Measurements from ENCODE around the gene ZBED5. TPM values are rescaled to one million over a fixed set of nuclear protein-coding genes. Genes with fewer than 3 reads are reported as not detected.

The ZBED5 gene
- total and polyA plus RNA-seq, 9 of the 15 experiments (the other 6 are each of a cell fraction or from before 2014, with no cell fraction given) = 12.4 to 70.7 (median 26.8) TPM

GRCh38 chr11:10899121-10899830 lies 41.4 kb upstream of the ZBED5 start (continued):
- TF ChIP-seq, protein P1, sequence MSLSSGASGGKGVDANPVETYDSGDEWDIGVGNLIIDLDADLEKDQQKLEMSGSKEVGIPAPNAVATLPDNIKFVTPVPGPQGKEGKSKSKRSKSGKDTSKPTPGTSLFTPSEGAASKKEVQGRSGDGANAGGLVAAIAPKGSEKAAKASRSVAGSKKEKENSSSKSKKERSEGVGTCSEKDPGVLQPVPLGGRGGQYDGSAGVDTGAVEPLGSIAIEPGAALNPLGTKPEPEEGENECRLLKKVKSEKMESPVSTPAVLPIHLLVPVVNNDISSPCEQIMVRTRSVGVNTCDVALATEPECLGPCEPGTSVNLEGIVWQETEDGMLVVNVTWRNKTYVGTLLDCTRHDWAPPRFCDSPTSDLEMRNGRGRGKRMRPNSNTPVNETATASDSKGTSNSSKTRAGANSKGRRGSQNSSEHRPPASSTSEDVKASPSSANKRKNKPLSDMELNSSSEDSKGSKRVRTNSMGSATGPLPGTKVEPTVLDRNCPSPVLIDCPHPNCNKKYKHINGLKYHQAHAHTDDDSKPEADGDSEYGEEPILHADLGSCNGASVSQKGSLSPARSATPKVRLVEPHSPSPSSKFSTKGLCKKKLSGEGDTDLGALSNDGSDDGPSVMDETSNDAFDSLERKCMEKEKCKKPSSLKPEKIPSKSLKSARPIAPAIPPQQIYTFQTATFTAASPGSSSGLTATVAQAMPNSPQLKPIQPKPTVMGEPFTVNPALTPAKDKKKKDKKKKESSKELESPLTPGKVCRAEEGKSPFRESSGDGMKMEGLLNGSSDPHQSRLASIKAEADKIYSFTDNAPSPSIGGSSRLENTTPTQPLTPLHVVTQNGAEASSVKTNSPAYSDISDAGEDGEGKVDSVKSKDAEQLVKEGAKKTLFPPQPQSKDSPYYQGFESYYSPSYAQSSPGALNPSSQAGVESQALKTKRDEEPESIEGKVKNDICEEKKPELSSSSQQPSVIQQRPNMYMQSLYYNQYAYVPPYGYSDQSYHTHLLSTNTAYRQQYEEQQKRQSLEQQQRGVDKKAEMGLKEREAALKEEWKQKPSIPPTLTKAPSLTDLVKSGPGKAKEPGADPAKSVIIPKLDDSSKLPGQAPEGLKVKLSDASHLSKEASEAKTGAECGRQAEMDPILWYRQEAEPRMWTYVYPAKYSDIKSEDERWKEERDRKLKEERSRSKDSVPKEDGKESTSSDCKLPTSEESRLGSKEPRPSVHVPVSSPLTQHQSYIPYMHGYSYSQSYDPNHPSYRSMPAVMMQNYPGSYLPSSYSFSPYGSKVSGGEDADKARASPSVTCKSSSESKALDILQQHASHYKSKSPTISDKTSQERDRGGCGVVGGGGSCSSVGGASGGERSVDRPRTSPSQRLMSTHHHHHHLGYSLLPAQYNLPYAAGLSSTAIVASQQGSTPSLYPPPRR (CRISPR knock-in tag; IDR thresholded peaks at IDR 0.05; ENCODE audit: borderline replicate concordance) = no peak
- TF ChIP-seq ZNF239 (CRISPR knock-in tag; IDR thresholded peaks at IDR 0.05) (no peak), FOXP1 (CRISPR knock-in tag; IDR thresholded peaks at IDR 0.05) (no peak), PML (IDR thresholded peaks at IDR 0.05; ENCODE audit: low read length) (peak; percentile 90), HES1 (IDR thresholded peaks at IDR 0.05; ENCODE audit: low read depth) (no peak; the same call in 1 of the 2 replicates), KLF6 (CRISPR knock-in tag; IDR thresholded peaks at IDR 0.05; ENCODE audit: borderline replicate concordance) (no peak), KLF13 (tag; IDR thresholded peaks at IDR 0.05; ENCODE audit: borderline replicate concordance, low read depth) (peak; percentile 19; the same call in 1 of the 2 replicates), FOSL1 (tag; conservative IDR thresholded peaks at IDR 0.05) (peak; percentile 98), USF2 (CRISPR knock-in tag; IDR thresholded peaks at IDR 0.05) (no peak), FOXM1 (IDR thresholded peaks at IDR 0.05; ENCODE audit: low read depth) (peak; percentile 58), FOXM1 (CRISPR knock-in tag; IDR thresholded peaks at IDR 0.05; ENCODE audit: low read depth) (no peak), LEF1 (IDR thresholded peaks at IDR 0.05) (no peak; the same call in 1 of the 2 replicates), CCNT2 (IDR thresholded peaks at IDR 0.05; ENCODE audit: borderline replicate concordance, extremely low read depth, insufficient read length, low read depth, low read length) (peak; percentile 91), NCOA4 (IDR thresholded peaks at IDR 0.05; ENCODE audit: partially characterized antibody) (no peak), ZNF551 (CRISPR knock-in tag; IDR thresholded peaks at IDR 0.05) (no peak), KLF1 (tag; IDR thresholded peaks at IDR 0.05) (no peak), HDAC8 (tag; IDR thresholded peaks at IDR 0.05) (no peak), DLX4 (CRISPR knock-in tag; IDR thresholded peaks at IDR 0.05) (no peak), SAFB2 (IDR thresholded peaks at IDR 0.05; ENCODE audit: borderline replicate concordance, low read depth, low read length, severe bottlenecking) (no peak), POLR2A (conservative IDR thresholded peaks at IDR 0.05) (peak; percentile 57), PHF8 (IDR thresholded peaks at IDR 0.05; ENCODE audit: borderline replicate concordance, low read length) (no peak), TAF15 (IDR thresholded peaks at IDR 0.05; ENCODE audit: low read depth, low read length) (no peak)
